H9 (cell line): ENCODE results near the gene RAD21L1. TPM values are rescaled to one million over a fixed set of nuclear protein-coding genes. Genes with fewer than 3 reads are reported as not detected.

Experiments used
- DNase-seq: peaks from one replicate; pipeline ENCODE4 v3.0.0-alpha.2; 2017
- H2AFZ ChIP-seq: one replicate; pipeline ENCODE4 v1.6.1; 2013; ENCODE audit warnings: mild to moderate bottlenecking, low read length, control low read depth, moderate library complexity
- H2AK5ac ChIP-seq: 2 replicates; pipeline ENCODE4 v1.6.1; 2013; ENCODE audit warnings: low read length, control low read depth, mixed read lengths; ENCODE audit not compliant: insufficient read length
- H2BK120ac ChIP-seq: one replicate; pipeline ENCODE4 v1.6.1; 2013; ENCODE audit warnings: low read depth, mild to moderate bottlenecking, low read length, control low read depth, inconsistent platforms; ENCODE audit not compliant: poor library complexity, severe bottlenecking
- H2BK12ac ChIP-seq: 2 replicates; pipeline ENCODE4 v1.6.1; 2013; ENCODE audit warnings: low read length, control low read depth, mixed read lengths, low read depth; ENCODE audit not compliant: insufficient read length
- H2BK15ac ChIP-seq: 2 replicates; pipeline ENCODE4 v1.6.1; 2013; ENCODE audit warnings: low read depth, low read length, control low read depth
- H2BK20ac ChIP-seq: one replicate; pipeline ENCODE4 v1.6.1; 2013; ENCODE audit warnings: low read depth, mild to moderate bottlenecking, low read length, control low read depth, inconsistent platforms; ENCODE audit not compliant: poor library complexity, severe bottlenecking
- H2BK5ac ChIP-seq: 2 replicates; pipeline ENCODE4 v1.6.1; 2013; ENCODE audit warnings: low read length, control low read depth, mixed read lengths; ENCODE audit not compliant: insufficient read length
- H3K14ac ChIP-seq: 2 replicates; pipeline ENCODE4 v1.6.1; 2013; ENCODE audit warnings: low read length, control low read depth; ENCODE audit not compliant: insufficient read depth
- H3K18ac ChIP-seq: 2 replicates; pipeline ENCODE4 v1.6.1; 2013; ENCODE audit warnings: low read depth, mild to moderate bottlenecking, mixed read lengths, low read length, control low read depth; ENCODE audit not compliant: insufficient read length
- H3K23ac ChIP-seq: 2 replicates; pipeline ENCODE4 v1.6.1; 2013; ENCODE audit warnings: low read length, control low read depth, mixed read lengths, low read depth; ENCODE audit not compliant: insufficient read length
- H3K23me2 ChIP-seq: 2 replicates; pipeline ENCODE4 v1.6.1; 2013; ENCODE audit warnings: low read depth, mild to moderate bottlenecking, mixed read lengths, low read length, control low read depth; ENCODE audit not compliant: insufficient read length, poor library complexity, severe bottlenecking
- H3K27ac ChIP-seq: 2 replicates; pipeline ENCODE4 v1.5.1; 2013; ENCODE audit warnings: low read length, control low read depth, mixed read lengths, low read depth; ENCODE audit not compliant: insufficient read length
- H3K27me3 ChIP-seq: 2 replicates; pipeline ENCODE4 v1.6.1; 2013; ENCODE audit warnings: low read length, control low read depth, inconsistent platforms; ENCODE audit not compliant: insufficient read depth
- H3K4ac ChIP-seq: 2 replicates; pipeline ENCODE4 v1.6.1; 2013; ENCODE audit warnings: low read depth, mild to moderate bottlenecking, control low read depth, inconsistent platforms, low read length, moderate library complexity
- H3K4me1 ChIP-seq: 2 replicates; pipeline ENCODE4 v1.6.1; 2013; ENCODE audit warnings: low read length, control low read depth, inconsistent platforms; ENCODE audit not compliant: insufficient read depth
- H3K4me2 ChIP-seq: 2 replicates; pipeline ENCODE4 v1.6.1; 2013; ENCODE audit warnings: low read length, control low read depth, mixed read lengths; ENCODE audit not compliant: insufficient read length, insufficient read depth
- H3K56ac ChIP-seq: 2 replicates; pipeline ENCODE4 v1.6.1; 2013; ENCODE audit warnings: low read depth, mild to moderate bottlenecking, mixed read lengths, low read length, control low read depth; ENCODE audit not compliant: insufficient read length
- H3K79me1 ChIP-seq: 2 replicates; pipeline ENCODE4 v1.6.1; 2013; ENCODE audit warnings: low read depth, mild to moderate bottlenecking, moderate library complexity, low read length, control low read depth, inconsistent platforms; ENCODE audit not compliant: insufficient read depth, poor library complexity, severe bottlenecking
- H3K79me2 ChIP-seq: 2 replicates; pipeline ENCODE4 v1.6.1; 2013; ENCODE audit warnings: low read length, control low read depth, inconsistent platforms; ENCODE audit not compliant: insufficient read depth
- H3K9ac ChIP-seq: 2 replicates; pipeline ENCODE4 v1.6.1; 2013; ENCODE audit warnings: low read length, control low read depth, mixed read lengths; ENCODE audit not compliant: insufficient read length; ENCODE audit errors: extremely low read depth
- H3K9me3 ChIP-seq: one replicate; pipeline ENCODE4 v1.6.1; 2013; ENCODE audit warnings: low read depth, low read length, inconsistent platforms; ENCODE audit not compliant: control insufficient read depth
- H3T11ph ChIP-seq: one replicate; pipeline ENCODE4 v1.6.1; 2013; ENCODE audit warnings: mild to moderate bottlenecking, low read length, control low read depth, inconsistent platforms
- H4K20me1 ChIP-seq: one replicate; pipeline ENCODE4 v1.6.1; 2013; ENCODE audit not compliant: control insufficient read depth, insufficient read length, insufficient read depth
- H4K5ac ChIP-seq: 2 replicates; pipeline ENCODE4 v1.6.1; 2013; ENCODE audit warnings: low read depth, mild to moderate bottlenecking, mixed read lengths, low read length, control low read depth; ENCODE audit not compliant: insufficient read length
- H4K8ac ChIP-seq: replicated peaks from 2 replicates; pipeline ENCODE4 v1.6.1; 2013; ENCODE audit warnings: low read length, control low read depth, mixed read lengths, low read depth; ENCODE audit not compliant: insufficient read length
- H4K91ac ChIP-seq: 2 replicates; pipeline ENCODE4 v1.6.1; 2013; ENCODE audit warnings: low read depth, mild to moderate bottlenecking, moderate library complexity, mixed read lengths, low read length, control low read depth; ENCODE audit not compliant: insufficient read length
- H3K27ac Mint-ChIP-seq, 3 experiments: 2 replicates in 2 of 3; 3 replicates in 1 of 3; pipeline ENCODE4 v1.8.0; 2020 to 2021; ENCODE audit warnings: mixed read lengths in 3 of 3, mild to moderate bottlenecking in 1 of 3, moderate library complexity in 1 of 3
- H3K27me3 Mint-ChIP-seq: 2 replicates; pipeline ENCODE4 v1.8.0; 2021; ENCODE audit warnings: low read depth, mild to moderate bottlenecking, moderate library complexity, mixed read lengths
- H3K36me3 Mint-ChIP-seq, 3 experiments: 2 replicates in 2 of 3; 3 replicates in 1 of 3; pipeline ENCODE4 v1.8.0; 2020 to 2021; ENCODE audit warnings: low read depth in 3 of 3, mixed read lengths in 3 of 3; ENCODE audit not compliant: insufficient read depth in 1 of 3
- H3K4me1 Mint-ChIP-seq, 2 experiments: 2 replicates each; pipeline ENCODE4 v1.8.0; 2020; ENCODE audit warnings: mixed read lengths in 2 of 2
- H3K4me3 Mint-ChIP-seq, 2 experiments: 2 replicates in 1 of 2; 3 replicates in 1 of 2; pipeline ENCODE4 v1.8.0; 2020 to 2021; ENCODE audit warnings: mild to moderate bottlenecking in 2 of 2, mixed read lengths in 2 of 2, moderate library complexity in 1 of 2
- H3K9me3 Mint-ChIP-seq, 2 experiments: 2 replicates in 1 of 2; 3 replicates in 1 of 2; pipeline ENCODE4 v1.8.0; 2020; ENCODE audit warnings: mild to moderate bottlenecking in 2 of 2, mixed read lengths in 2 of 2, moderate library complexity in 1 of 2
- WGBS: extraction: QIAGEN DNeasy Blood & Tissue Kit; methylation state at CpG from one replicate; pipeline ENCODE4 v1.1.7; 2013; ENCODE audit warnings: missing lambda C conversion rate, low lambda C conversion rate, mixed read lengths; ENCODE audit not compliant: insufficient read length; ENCODE audit errors: extremely low coverage; 5-methylcytosine and 5-hydroxymethylcytosine counted together
- total RNA-seq: library from RNA; stranded (reverse); gene quantifications from 2 replicates; pipeline ENCODE4 v1.2.1, GENCODE V29; 2021
- TF ChIP-seq, protein P1 (sequence below): fragments of 200-600 bp; sonication (generic); conservative IDR thresholded peaks from 3 replicates; pipeline ENCODE4 v1.8.0; 2021; ENCODE audit warnings: antibody characterized with exemption, mild to moderate bottlenecking

The RAD21L1 gene
- total RNA-seq, 1 experiment from 2014 or later, result not detected

GRCh38 chr20:1300083-1300840, 74.4 kb downstream of the RAD21L1 start:
- Histone ChIP-seq H3K79me1 (no peaks in the 10 kb centered on the region), H3K79me2 (no peaks in the 10 kb centered on the region), H4K20me1 (no peaks in the 10 kb centered on the region), H2BK15ac (no peak overlapping the region), H3K56ac (no peak overlapping the region), H3K9ac (no peak overlapping the region), H3K4me2 (no peak overlapping the region), H3K4me1 (no peaks in the 10 kb centered on the region), H2BK12ac (no peak overlapping the region), H2AFZ (no peak overlapping the region), H4K5ac (no peak overlapping the region), H3K18ac (no peak overlapping the region), H3K23me2 (no peaks in the 10 kb centered on the region), H3K27ac (no peak overlapping the region), H3K23ac (no peak overlapping the region), H3T11ph (no peak overlapping the region), H2AK5ac (no peak overlapping the region), H4K91ac (no peak overlapping the region), H2BK120ac (no peak overlapping the region), H2BK5ac (no peak overlapping the region), H3K14ac (no peak overlapping the region), H4K8ac (no peak overlapping the region), H3K27me3 (no peaks in the 10 kb centered on the region), H3K4ac (no peak overlapping the region), H3K9me3 (no peaks in the 10 kb centered on the region), H2BK20ac (no peak overlapping the region)
- no peaks in the 10 kb centered on the region; the same call in 1 of the 2 replicates for H3K27me3 Mint-ChIP-seq
- TF ChIP-seq, protein P1, sequence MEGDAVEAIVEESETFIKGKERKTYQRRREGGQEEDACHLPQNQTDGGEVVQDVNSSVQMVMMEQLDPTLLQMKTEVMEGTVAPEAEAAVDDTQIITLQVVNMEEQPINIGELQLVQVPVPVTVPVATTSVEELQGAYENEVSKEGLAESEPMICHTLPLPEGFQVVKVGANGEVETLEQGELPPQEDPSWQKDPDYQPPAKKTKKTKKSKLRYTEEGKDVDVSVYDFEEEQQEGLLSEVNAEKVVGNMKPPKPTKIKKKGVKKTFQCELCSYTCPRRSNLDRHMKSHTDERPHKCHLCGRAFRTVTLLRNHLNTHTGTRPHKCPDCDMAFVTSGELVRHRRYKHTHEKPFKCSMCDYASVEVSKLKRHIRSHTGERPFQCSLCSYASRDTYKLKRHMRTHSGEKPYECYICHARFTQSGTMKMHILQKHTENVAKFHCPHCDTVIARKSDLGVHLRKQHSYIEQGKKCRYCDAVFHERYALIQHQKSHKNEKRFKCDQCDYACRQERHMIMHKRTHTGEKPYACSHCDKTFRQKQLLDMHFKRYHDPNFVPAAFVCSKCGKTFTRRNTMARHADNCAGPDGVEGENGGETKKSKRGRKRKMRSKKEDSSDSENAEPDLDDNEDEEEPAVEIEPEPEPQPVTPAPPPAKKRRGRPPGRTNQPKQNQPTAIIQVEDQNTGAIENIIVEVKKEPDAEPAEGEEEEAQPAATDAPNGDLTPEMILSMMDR, result no peak
- no peaks in the 10 kb centered on the region for H3K9me3 Mint-ChIP-seq
- no peak for DNase-seq
- H3K4me3 Mint-ChIP-seq, result no peak overlapping the region
- peaks cover 12 to 21% of the 10 kb centered on the region in 2 experiments for H3K4me1 Mint-ChIP-seq
- no peaks in the 10 kb centered on the region; a peak in 2 of 7 replicates for H3K36me3 Mint-ChIP-seq
- WGBS, result no CpG with 5 or more reads among the region's 18 CpGs
- no peak overlapping the region; a peak in 2 of 7 replicates for H3K27ac Mint-ChIP-seq
